ENCODE data around the gene POLDIP2.

POLDIP2 gene

GRCh38 chr17:28390563-28390962, 33.2 kb upstream of the POLDIP2 start:
- DNase-seq (ENCODE audit: low spot score) = no peak

GRCh38 chr17:28390141-28390540, 32.8 kb upstream of the POLDIP2 start:
- no peak for DNase-seq (ENCODE audit: low spot score)

- no peak for DNase-seq (ENCODE audit: low spot score)
These were observed 30.8 kb upstream of the POLDIP2 start for GRCh38 chr17:28388106-28388505.

GRCh38 chr17:28386391-28386790, 29.1 kb upstream of the POLDIP2 start:
- no peak for DNase-seq (ENCODE audit: low spot score)

GRCh38 chr17:28385406-28385805, 28.1 kb upstream of the POLDIP2 start:
- DNase-seq (ENCODE audit: low spot score) = no peak

GRCh38 chr17:28385037-28385400, 27.7 kb upstream of the POLDIP2 start:
- no peak for DNase-seq (ENCODE audit: low spot score)

- no peak for DNase-seq (ENCODE audit: low spot score)
These were observed 27.1 kb upstream of the POLDIP2 start for GRCh38 chr17:28384281-28385036.

GRCh38 chr17:28381141-28381825, 24.0 kb upstream of the POLDIP2 start:
- DNase-seq (ENCODE audit: low spot score) = no peak

- no peak for DNase-seq (ENCODE audit: low spot score)
These were observed 22.8 kb upstream of the POLDIP2 start for GRCh38 chr17:28379814-28380801.

- no peak for DNase-seq (ENCODE audit: low spot score)
These were observed 15.6 kb upstream of the POLDIP2 start for GRCh38 chr17:28372945-28373274.

GRCh38 chr17:28372203-28372944, 15.0 kb upstream of the POLDIP2 start:
- no peak for DNase-seq (ENCODE audit: low spot score)

GRCh38 chr17:28371245-28372202, 14.2 kb upstream of the POLDIP2 start, which contains the start of gene SARM1:
Gene SARM1 (plus strand): TSS chr17:28371694. CDS start chr17:28372033, 339 bp downstream.
- peak; percentile 17 for DNase-seq (ENCODE audit: low spot score)

- no peak for DNase-seq (ENCODE audit: low spot score)
These were observed 13.4 kb upstream of the POLDIP2 start for GRCh38 chr17:28370744-28371103.

GRCh38 chr17:28370035-28370743, 12.9 kb upstream of the POLDIP2 start, which contains the start of gene VTN:
Gene VTN (minus strand): TSS chr17:28370307. CDS start chr17:28370203, 104 bp downstream.
- DNase-seq (ENCODE audit: low spot score) = no peak

- DNase-seq (ENCODE audit: low spot score) = no peak
These were observed 12.3 kb upstream of the POLDIP2 start for GRCh38 chr17:28369684-28370034.

GRCh38 chr17:28368915-28369683, 11.8 kb upstream of the POLDIP2 start:
- DNase-seq (ENCODE audit: low spot score) = no peak

- no peak for DNase-seq (ENCODE audit: low spot score)
These were observed 11.0 kb upstream of the POLDIP2 start for GRCh38 chr17:28368306-28368831.

- DNase-seq (ENCODE audit: low spot score) = no peak
These were observed 10.4 kb upstream of the POLDIP2 start for GRCh38 chr17:28367641-28368305.
